ENCODE measurements around the gene KIF22.

DNA sequence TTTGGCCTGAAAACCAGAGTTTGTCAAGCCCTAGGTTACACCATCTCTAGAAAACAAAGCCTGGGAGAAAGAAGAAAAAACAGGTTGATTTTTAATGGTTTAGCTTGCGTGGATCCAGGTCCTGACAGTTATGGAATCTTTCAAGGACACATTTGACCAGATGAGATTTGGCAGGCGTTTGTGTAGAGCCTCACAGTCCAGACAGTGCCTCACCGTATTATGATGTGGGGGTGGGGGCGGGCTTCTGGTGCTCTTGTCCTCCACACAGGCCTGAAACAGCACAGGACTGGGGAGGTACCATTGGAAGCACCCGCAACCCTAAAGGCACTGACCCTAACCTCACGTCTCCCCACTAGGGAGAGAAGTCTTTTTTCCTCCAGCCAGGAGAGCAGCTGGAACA is 49.3 kb downstream of the KIF22 start:
- TF ChIP-seq, protein P1, sequence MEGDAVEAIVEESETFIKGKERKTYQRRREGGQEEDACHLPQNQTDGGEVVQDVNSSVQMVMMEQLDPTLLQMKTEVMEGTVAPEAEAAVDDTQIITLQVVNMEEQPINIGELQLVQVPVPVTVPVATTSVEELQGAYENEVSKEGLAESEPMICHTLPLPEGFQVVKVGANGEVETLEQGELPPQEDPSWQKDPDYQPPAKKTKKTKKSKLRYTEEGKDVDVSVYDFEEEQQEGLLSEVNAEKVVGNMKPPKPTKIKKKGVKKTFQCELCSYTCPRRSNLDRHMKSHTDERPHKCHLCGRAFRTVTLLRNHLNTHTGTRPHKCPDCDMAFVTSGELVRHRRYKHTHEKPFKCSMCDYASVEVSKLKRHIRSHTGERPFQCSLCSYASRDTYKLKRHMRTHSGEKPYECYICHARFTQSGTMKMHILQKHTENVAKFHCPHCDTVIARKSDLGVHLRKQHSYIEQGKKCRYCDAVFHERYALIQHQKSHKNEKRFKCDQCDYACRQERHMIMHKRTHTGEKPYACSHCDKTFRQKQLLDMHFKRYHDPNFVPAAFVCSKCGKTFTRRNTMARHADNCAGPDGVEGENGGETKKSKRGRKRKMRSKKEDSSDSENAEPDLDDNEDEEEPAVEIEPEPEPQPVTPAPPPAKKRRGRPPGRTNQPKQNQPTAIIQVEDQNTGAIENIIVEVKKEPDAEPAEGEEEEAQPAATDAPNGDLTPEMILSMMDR (IDR thresholded peaks at IDR 0.05), result no peak
- TF ChIP-seq POLR2A (IDR thresholded peaks at IDR 0.05), result no peak

All from right lobe of liver (tissue), 4 donors.